Hematopoietic multipotent progenitor cell treated with erythropoietin and hydrocortisone succinate and interleukin-3 and kit ligand, for 15 days (in vitro differentiated cells): ENCODE measurements around the gene LMTK2.
A peak's percentile ranks its signal among the peaks of the same experiment; 100 is the strongest.

Source experiments
- DNase-seq: peaks from one replicate; pipeline ENCODE4 v3.0.0-alpha.2; 2015; ENCODE audit warnings: low spot score

LMTK2 gene

GRCh38 chr7:98175260-98175940, 68.7 kb downstream of the LMTK2 start:
- peak; percentile 9 for DNase-seq

GRCh38 chr7:98177553-98177952, 70.9 kb downstream of the LMTK2 start:
- no peak for DNase-seq

DNA sequence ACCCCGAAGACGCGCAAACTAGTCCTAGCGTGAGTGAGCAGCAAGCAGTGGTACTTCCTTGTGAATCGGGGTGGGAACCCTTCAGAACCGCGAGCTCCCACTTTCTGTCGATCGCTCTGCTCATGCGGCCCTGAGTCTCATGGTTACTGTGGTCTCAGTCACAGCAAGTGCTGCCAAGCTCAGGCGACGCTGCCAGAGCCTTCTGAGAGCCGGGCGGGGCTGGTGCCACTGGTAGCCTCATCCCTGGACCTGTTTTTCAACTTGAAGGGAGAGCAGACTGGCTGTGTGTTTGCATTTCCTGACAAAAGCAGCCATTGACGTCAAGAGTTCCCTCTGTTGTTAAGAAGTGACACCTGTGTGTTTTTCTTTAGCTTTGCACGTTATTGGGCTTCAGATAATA, 71.7 kb downstream of the LMTK2 start:
- no peak for DNase-seq

DNA sequence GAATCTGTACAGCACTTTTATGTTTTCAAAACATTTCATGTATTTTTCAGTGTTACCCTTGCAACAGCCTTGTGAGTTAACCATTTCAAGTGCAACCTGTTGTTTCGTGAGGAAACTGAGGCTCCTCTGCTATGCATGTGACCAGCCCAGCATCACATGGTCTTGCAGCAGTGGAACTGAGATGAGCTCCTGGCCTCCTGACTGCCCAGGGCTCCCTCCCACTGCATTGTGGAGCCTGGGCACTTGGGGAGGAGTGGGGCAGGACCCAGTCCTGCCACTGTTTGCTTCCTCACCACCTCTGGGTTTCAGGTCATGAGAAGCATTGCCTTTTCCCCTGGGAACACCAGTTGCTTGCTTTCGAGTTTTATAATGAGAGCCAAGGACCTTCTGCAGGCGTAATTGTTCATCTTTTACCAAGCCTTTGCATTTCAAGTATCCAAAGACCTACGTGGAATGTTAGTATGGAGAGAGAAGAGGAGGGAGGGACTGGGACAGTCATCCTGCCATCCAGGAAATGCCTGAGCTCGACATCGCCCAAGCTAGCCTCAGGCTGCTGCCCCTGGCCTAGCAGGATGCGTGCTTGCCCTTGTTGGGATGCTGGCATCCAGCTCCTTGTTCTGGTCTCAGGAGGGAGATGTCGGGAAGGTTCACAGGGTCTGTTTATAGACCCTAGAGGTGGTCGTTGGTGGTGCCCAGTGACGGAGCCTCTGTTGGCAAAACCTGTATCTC, 72.3 kb downstream of the LMTK2 start:
- DNase-seq = no peak

GRCh38 chr7:98180751-98181150, 74.1 kb downstream of the LMTK2 start:
- no peak for DNase-seq

- no peak for DNase-seq
These were observed 78.4 kb downstream of the LMTK2 start for GRCh38 chr7:98185101-98185500.

GRCh38 chr7:98186452-98187137, 79.9 kb downstream of the LMTK2 start:
- no peak for DNase-seq

- no peak for DNase-seq
These were observed 80.5 kb downstream of the LMTK2 start for GRCh38 chr7:98187138-98187502.

GRCh38 chr7:98189559-98189958, 82.9 kb downstream of the LMTK2 start:
- DNase-seq = no peak

GRCh38 chr7:98191668-98192431, 85.2 kb downstream of the LMTK2 start:
- no peak for DNase-seq

- no peak for DNase-seq
These were observed 86.3 kb downstream of the LMTK2 start for GRCh38 chr7:98192781-98193457.

GRCh38 chr7:98193474-98194180, 87.0 kb downstream of the LMTK2 start:
- DNase-seq = no peak

DNA sequence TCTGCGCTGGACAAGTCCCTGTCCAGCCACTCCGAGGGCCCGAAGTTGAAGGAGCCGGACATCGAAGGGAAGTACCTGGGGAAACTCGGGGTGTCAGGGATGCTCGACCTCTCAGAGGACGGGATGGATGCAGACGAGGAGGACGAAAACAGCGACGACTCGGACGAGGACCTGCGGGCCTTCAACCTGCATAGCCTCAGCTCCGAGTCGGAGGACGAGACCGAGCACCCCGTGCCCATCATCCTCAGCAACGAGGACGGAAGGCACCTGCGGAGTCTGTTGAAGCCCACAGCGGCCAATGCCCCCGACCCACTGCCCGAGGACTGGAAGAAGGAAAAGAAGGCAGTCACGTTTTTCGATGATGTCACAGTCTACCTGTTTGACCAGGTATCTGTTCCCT, 87.5 kb downstream of the LMTK2 start:
- DNase-seq = no peak

DNA sequence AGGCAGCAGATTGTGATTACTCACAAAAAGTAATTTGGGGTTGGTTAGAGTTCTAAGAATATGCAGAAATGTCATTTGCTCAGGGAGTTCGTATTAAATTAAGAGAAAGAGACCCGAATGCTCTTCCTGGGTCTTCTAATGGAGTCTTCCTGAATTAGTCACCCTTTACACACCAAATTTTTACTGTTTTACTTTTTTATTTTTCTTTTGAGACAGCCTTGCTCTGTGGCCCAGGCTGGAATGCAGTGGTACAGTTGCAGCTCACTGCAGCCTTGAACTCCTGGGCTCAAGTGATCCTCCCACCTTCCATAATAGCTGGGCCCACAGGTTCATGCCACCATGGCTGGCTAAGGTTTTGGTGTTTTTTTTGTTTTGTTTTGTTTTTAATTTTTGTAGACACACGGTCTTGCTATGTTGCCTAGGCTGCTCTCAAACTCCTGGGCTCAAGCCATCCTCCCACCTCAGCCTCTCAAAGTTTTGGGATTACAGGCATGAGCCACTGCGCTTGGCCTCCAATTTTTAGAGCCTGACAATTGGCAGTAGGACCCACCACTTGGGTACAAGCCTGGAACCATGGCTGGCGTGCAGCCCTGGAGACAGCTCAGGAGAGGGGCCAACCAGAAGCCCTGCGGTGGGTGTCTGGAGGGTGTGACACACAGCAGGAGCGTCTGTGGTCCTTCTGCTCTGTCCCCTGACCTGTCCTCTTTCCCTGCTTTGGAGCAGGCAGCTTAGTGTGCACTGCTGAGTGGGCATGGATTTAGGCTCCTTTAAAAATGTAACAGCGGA, 88.2 kb downstream of the LMTK2 start:
- DNase-seq = no peak

- no peak for DNase-seq
These were observed 90.3 kb downstream of the LMTK2 start for GRCh38 chr7:98196706-98197605.

DNA sequence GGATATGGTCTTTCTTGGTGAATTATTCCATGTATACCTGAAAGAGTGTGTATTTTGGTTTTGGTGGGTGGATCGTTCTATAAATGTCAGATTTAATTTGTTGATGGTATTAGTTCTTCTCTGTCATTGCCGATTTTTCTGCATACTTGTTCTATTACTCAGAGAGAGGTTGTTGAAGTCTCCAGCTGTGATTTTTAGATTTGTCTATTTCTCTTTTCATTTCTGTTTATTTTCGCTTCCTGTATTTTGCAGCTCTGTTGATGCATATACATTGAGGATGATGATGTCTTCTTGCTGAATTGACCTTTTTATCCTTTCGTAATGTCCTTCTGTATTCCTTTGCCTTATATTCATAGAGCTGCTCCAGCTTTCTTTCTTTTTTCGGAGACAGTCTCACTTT, 92.5 kb downstream of the LMTK2 start:
- no peak for DNase-seq

DNA sequence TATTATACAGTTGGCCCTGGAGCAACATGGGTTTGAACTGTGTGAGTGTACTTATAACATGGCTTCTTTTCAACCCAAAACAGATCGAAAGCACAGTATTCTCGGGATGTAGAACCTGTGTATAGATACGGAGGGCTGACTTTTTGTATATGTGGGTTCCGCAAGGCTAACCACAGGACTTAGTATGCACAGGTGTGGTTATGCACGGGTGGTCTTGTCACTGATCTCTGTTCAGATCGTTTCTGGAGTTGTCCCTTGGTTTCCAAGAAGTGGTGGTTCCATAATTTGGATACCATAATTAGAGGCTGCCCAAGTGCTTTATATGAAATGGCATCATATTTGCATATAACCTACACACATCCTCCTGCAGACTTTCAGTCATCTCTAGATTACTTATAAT, 93.7 kb downstream of the LMTK2 start:
- no peak for DNase-seq

DNA sequence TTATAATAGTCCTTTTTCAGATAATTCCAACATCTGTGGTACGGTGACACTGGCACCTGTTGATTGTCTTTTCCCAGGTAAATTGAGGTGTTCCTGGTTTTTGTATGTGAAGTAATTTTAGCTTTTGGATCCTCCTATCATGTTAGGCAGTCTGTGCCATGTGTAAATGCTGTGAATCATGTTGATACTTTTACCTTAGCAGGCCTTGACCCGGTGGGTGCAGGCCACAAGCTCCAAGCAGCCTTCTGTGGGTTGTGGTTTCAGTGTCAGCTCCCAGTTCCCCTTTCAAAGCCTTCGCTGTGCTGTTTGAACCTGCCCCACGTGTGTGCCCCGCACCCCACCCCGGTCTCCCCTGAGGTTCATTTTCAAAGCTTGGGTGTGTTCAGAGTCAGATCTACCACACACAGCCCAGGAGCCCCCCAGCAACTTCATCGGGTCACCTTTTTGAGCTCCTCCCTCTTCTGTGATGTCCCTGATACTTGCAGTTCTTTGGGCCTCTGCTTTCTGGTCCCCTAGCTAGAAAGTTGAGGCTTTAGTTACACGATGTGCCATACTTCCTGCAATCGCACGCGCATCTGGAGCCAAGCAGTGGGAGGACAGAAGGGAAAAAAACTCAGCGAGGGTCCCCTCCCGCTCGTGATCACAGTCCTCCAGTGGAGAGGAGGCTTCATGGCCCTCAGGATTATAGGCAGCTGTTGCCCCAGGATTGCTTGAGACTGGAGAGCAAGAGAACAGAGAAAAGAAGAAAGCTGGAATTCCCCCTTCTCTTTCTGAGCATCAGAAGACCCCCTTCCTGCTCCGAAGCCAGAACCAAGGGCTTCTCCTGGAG, 95.9 kb downstream of the LMTK2 start:
- DNase-seq = no peak
